HG03439 (cell line): ENCODE measurements around the gene ZFHX3.

Source experiments
- ATAC-seq: cut with Tn5 transposase; IDR thresholded peaks from one replicate; pipeline ENCODE4 v1.9.1; 2021; ENCODE audit warnings: mild to moderate bottlenecking, moderate library complexity; ENCODE audit not compliant: unreplicated experiment

Gene ZFHX3

DNA sequence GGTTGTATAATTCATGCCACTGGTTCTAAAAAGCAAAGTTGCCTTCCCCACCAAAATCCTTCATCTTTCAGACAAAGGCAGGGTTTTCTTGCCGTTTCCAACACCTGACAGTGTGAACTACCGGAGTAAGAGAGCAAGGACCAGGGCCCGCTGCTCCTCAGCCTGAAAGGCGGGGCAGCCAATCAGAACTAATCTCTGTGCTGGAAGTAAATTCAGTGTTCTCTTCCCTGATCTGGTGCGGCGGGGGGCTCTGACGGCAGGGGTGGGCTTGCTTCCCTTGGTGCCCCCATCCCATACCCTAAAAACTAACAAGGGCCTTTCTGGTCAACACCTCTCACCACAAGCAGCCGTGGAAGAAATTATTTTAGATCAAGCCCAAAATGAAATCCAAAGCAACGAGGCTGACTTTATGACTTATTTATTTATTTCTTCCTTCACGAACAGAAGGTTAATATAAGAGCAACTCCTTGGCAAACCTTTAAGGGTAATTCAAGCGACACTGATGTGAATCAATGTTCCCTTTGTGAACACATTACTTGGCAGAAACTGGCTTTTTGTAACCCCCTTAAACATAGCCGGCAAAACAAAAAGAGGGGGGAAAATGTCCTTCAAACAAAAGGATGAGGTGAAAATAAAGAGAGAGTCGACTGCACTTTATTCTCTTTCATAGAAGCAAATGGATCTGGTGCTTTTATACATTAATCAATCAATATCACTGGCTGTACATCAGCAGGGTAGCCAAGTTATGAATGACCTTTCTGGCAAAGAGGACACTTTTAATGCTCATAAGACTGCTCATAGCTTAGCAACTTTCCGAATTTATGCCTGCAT, 189.9 kb downstream of the ZFHX3 start:
- ATAC-seq, result no peak

- ATAC-seq, result no peak
Observed at GRCh38 chr16:72856797-72857196, 191.1 kb downstream of the ZFHX3 start.

DNA sequence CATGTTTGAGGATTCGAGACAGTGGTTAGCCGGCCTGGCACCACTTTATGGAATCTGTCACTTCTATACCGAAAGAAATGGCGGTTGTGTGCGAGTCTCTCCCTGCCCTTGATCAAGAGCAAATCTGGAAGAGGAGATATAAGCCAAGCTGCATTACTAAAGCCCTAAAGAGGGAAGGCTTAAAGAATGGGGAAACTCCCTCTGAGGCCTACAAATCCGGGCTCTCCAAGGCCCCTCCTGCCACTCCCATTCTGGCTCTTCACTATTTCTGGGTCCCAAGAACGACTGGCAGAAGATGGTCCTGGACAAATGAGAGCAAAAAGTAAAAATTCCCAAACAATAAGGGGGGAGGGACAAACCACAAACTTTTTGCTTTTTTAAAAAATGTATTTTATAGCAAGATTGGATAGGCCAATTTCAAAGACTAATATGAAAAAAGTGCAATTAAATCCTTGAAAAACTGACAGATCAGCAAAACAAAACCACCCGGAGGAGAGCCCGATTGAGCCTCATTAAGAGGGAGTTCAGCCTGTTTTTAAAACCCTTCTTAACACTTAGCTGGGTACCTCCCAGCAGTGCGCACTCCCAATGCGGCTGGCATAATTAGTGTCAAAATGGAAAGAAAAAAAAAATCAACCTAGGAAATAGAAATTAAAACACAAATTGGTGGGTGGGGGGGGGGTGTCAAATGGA, 193.5 kb downstream of the ZFHX3 start:
- ATAC-seq, result no peak

GRCh38 chr16:72853575-72854266, 194.2 kb downstream of the ZFHX3 start:
- ATAC-seq, result no peak

GRCh38 chr16:72852421-72852820, 195.5 kb downstream of the ZFHX3 start:
- no peak for ATAC-seq

GRCh38 chr16:72850853-72851252, 197.1 kb downstream of the ZFHX3 start:
- no peak for ATAC-seq

DNA sequence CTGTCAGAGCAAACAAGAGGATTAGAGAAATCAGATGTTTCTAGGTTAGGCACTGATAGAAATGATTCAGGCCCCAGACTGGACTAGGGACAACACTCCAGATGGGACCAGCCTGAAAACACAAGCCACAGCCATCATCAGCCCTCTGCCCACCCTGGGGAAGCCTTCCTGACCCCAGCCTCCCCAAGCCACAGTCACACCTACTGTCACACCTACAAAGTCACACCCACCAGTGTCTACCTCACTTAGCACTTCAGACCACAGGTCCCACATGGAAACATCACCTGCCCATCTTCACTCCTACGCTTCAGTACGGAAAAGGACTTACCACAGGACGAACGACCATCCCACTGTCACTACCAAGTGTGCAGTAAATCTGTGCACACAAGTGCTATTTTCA, 197.9 kb downstream of the ZFHX3 start:
- ATAC-seq, result no peak

DNA sequence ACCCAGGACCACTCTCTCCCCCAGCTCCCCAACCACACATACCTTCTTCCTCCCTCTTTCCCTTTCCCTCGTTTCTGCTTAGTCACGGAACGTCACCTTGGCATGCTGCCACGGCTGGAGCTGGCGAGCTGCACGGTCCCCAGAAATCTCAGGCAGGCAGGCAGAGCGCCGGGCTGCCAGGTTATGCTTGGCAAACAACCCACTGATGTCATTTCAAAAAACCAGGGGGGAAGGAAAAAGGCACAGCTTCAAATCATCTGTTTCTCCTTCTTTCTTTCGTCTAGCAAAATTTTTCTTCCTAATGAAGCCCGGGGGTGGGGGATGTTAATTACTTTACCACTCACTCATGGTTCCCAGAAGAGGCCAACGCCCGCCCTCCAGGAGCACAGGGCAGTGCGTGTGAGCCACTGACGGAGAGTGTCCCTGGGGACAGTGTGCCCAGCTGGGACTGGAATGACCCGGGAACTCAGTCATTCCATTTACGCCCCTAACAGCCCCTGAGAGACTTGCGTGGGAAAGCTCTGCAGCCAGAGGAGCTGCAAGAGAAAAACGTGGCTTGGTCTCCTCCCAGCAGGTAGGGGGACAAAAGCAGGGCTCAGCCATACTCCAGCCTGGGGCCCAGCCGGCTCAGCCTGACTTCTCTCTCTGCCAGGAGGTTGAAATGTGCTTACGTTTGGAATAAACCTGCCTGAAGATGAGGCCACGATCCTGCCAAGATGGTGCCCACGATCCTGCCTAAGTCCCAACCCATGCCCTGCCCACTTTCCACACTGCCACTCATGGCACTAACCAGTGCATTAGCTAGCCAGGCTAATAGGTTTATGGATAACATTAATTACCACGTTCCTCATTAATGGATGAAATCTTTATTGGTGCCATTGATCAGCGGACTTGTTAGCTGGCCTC, 198.9 kb downstream of the ZFHX3 start:
- no peak for ATAC-seq

DNA sequence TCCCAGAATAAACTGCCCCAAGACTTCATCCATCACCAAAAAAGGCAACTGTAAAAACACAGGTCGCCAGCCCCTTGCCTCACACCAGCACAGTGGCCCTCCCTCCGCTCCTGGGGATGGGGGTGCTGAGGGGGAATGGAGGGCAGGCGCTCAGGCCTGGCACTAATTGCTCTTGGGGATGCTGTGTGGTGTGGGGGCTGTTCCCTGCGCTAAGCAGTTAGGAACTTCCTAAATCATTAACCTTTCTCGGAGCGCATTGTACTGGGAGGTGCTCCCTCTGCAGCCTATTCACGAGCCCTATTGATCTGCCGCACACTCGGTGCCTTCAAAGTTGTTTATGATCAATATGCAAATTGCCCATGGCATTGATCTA, 199.9 kb downstream of the ZFHX3 start:
- ATAC-seq, result no peak

GRCh38 chr16:72847187-72848027, 200.5 kb downstream of the ZFHX3 start:
- ATAC-seq, result no peak

DNA sequence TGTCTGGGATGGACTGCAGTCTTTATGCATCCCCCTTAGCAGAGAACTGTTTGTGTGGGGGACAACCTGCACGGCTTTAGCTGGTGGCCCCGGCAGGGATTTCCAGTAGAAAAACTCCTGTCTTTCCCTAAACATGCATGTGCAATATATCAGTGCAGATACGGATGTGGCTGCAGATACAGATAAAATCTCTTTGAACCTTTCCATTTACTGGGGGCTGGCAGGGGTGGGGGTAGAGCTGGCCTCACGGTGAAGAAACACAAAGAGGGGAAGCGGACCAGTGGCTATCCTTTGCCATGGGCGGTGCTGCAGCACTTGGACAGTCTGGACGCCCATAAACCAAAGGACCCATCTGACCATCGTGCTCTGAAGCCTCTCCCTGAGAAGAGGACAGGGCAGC, 201.3 kb downstream of the ZFHX3 start:
- no peak for ATAC-seq

- ATAC-seq, result no peak
Observed at GRCh38 chr16:72845322-72846020, 202.5 kb downstream of the ZFHX3 start.

DNA sequence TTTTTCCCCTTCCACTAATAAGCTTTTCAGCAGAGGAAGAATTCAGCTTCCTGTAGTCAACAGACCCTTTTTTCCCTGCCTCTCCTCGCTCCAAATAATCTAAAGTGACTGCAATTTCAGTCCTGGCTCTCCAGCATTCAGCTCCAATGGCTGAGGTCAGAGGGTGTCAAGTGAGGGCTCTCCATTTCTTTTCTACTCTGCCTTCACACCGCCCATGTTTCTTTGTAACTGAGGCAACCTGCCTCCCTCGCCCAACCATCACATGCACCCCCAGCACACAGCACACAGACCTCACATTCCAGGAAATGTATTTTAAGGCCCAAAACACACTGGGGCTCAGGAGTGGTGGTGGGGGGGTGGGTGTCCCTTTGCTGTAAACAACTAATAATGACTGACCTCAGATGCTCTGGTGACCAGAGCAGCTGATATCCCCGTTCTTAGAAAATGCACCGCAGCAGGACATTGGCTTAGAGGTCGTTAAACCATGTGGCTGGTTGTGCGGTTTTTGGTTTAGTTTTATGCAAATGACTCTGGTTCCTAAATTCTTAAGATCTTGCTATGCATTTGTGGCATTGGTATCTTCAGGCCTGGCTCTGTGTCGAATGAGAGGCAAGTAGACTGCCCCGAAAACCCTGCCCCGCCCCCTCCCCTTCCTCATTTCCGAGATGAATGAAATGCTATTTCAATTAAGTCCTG, 203.6 kb downstream of the ZFHX3 start:
- no peak for ATAC-seq

DNA sequence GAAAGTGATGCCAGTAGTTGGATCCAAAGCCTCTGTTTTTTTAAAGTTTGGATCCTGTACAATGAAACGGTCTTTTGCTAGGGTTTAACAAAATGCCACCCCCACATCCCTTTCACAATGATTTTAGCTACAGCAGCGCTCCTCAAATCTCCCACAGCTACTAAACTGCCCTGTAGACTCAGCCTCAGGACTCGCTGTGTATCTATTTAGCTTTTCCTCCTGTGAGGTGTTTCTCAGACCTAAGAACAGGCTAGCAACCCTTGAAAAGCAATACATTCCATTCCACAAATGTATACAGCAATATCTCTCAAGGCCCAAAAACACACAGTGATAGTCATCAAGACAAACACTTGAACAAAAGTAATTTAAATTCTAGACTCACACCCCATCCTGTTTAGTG, 206.4 kb downstream of the ZFHX3 start:
- ATAC-seq, result no peak

GRCh38 chr16:72840631-72841381, 207.1 kb downstream of the ZFHX3 start:
- no peak for ATAC-seq

- ATAC-seq, result no peak
Observed at GRCh38 chr16:72838951-72839350, 209.0 kb downstream of the ZFHX3 start.

DNA sequence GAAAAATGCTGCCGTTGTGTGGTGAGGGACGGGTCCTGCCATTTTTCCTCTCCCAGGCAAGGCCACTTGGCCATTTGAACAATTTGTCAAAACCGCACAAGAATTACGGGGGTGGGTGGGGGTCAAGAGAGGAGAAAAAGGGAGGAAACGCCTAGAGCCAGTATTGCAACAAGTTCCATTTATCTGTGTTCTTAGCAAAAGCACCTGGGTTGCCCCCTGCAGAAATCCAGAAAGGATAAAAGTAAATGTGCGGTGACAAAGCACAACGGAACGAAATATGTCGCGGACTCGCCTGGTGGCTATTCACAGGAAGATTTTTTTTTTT, 209.4 kb downstream of the ZFHX3 start:
- ATAC-seq, result no peak
